Measurements from ENCODE around the gene SEMA4C. TPM values are rescaled to one million over a fixed set of nuclear protein-coding genes. Genes with fewer than 3 reads are reported as not detected.

Gene SEMA4C
- total RNA-seq, 2 experiments from 2014 or later: 55.8 to 56.8 TPM

- peak in 2 of 14 experiments; percentile 22 to 42 for DNase-seq
- Mint-ChIP-seq H3K36me3 (ENCODE audit: low read depth) (peaks cover 55% of the 10 kb centered on the region), H3K4me3 (peak overlapping the region; percentile 94), H3K27me3 (no peaks in the 10 kb centered on the region), H3K27ac (peak overlapping the region; percentile 66), H3K9me3 (no peaks in the 10 kb centered on the region), H3K4me1 (ENCODE audit: low read depth) (peaks cover 66% of the 10 kb centered on the region)
- H3K36me3 ChIP-seq (ENCODE audit: insufficient read depth, low read length): peaks cover 9% of the 10 kb centered on the region
- peaks cover 51% of the 10 kb centered on the region for H3K4me1 ChIP-seq (ENCODE audit: insufficient read depth, low read length)
- ChIA-PET POLR2A (interaction anchor here (1.0 to 3.8 kb wide), 16 partner anchors 10 to 279 kb away, joined by 3 to 50 read pairs (median 11); partner anchors contain the start of genes ANKRD39, ARID5A, CNNM4 and KANSL3), CTCF (interaction anchor here (0.7 to 3.2 kb wide), 6 partner anchors 16 to 296 kb away, joined by 3 to 27 read pairs (median 5); partner anchors contain the start of genes ANKRD36 and ANKRD39)
- ATAC-seq (ENCODE audit: poor library complexity): no peak
- intact Hi-C loops (cut with DNase I, micrococcal nuclease): loop anchor here (1.0 to 5.0 kb wide), 8 partner anchors 16 to 280 kb away; partner anchors contain the start of genes ANKRD39 (in 2 of the 2), CNNM4 (in 2 of the 2), ARID5A (in 1 of the 2) and LMAN2L (in 1 of the 2)
- H3K27ac ChIP-seq (ENCODE audit: low read depth in 1 of 2, low read length in 2 of 2): no peak overlapping the region
- H3K9me3 ChIP-seq (ENCODE audit: control insufficient read depth in 1 of 2, insufficient read depth in 1 of 2, low read length in 2 of 2): no peaks in the 10 kb centered on the region
- TF ChIP-seq CTCF (IDR thresholded peaks at IDR 0.05): no peak
- H3K27me3 ChIP-seq (ENCODE audit: control insufficient read depth in 1 of 2, insufficient read depth in 2 of 2, low read length in 2 of 2): no peaks in the 10 kb centered on the region
- peak overlapping the region; percentile 61 for H3K4me3 ChIP-seq (ENCODE audit: low read length)
Observed at GRCh38 chr2:96816836-96817702, 52.8 kb downstream of the SEMA4C start.

GRCh38 chr2:96816127-96816835, 53.6 kb downstream of the SEMA4C start, which contains the start of gene CNNM3:
CNNM3 (plus strand) TSS chr2:96816268; CDS start chr2:96816278, 10 bp downstream.
- H3K36me3 Mint-ChIP-seq (ENCODE audit: low read depth): peaks cover 50% of the 10 kb centered on the region
- intact Hi-C loops (cut with DNase I, micrococcal nuclease): loop anchor here (1.0 to 5.0 kb wide), 8 partner anchors 15 to 279 kb away; partner anchors contain the start of genes ANKRD39 (in 2 of the 2), CNNM4 (in 2 of the 2), ARID5A (in 1 of the 2) and LMAN2L (in 1 of the 2)
- H3K4me1 ChIP-seq (ENCODE audit: insufficient read depth, low read length): peaks cover 49% of the 10 kb centered on the region
- H3K4me3 ChIP-seq (ENCODE audit: low read length): peak within 1 kb of the TSS; percentile 77
- DNase-seq: peak; percentile 90 to 98 (median 96)
- H3K4me1 Mint-ChIP-seq (ENCODE audit: low read depth): peaks cover 62% of the 10 kb centered on the region
- peak; percentile 91 for ATAC-seq (ENCODE audit: poor library complexity)
- H3K4me3 Mint-ChIP-seq: peak within 1 kb of the TSS; percentile 94
- H3K27me3 Mint-ChIP-seq: no peaks in the 10 kb centered on the region
- ChIA-PET POLR2A (interaction anchor here (0.7 to 3.8 kb wide), 23 partner anchors 9 to 670 kb away, joined by 3 to 50 read pairs (median 5); partner anchors contain the start of genes ANKRD39, ARID5A, CNNM4 and KANSL3), CTCF (interaction anchor here (0.6 to 3.2 kb wide), 9 partner anchors 9 to 297 kb away, joined by 3 to 27 read pairs (median 5); partner anchors contain the start of genes ANKRD36 and ANKRD39)
- H3K27ac Mint-ChIP-seq: peak within 1 kb of the TSS; percentile 88
- peak; percentile 65 for TF ChIP-seq CTCF (IDR thresholded peaks at IDR 0.05)
- H3K27me3 ChIP-seq (ENCODE audit: control insufficient read depth in 1 of 2, insufficient read depth in 2 of 2, low read length in 2 of 2): no peaks in the 10 kb centered on the region
- peak within 1 kb of the TSS; percentile 52 to 60 for H3K27ac ChIP-seq (ENCODE audit: low read depth in 1 of 2, low read length in 2 of 2)
- peaks cover 9% of the 10 kb centered on the region for H3K36me3 ChIP-seq (ENCODE audit: insufficient read depth, low read length)
- H3K9me3 Mint-ChIP-seq: no peaks in the 10 kb centered on the region
- H3K9me3 ChIP-seq (ENCODE audit: control insufficient read depth in 1 of 2, insufficient read depth in 1 of 2, low read length in 2 of 2): no peaks in the 10 kb centered on the region

Data from CD4-positive, alpha-beta T cell (primary cell).